Stimulated activated naive B cell treated with anti-CD40 and anti-IgM and Interleukin-4, amounts not matched to agents 10 μg/mL and 1 μg/mL and 100 μg/mL, for 72 hours (primary cell): ENCODE results near the gene MCF2L2.

ENCODE experiments used
- ATAC-seq, 2 donors: fragments of 150-1000 bp; cut with Tn5 transposase; replicated peaks; 2 replicates each; pipeline ENCODE4 v1.10.0; 2021; ENCODE audit warnings: moderate library complexity in 1 of 2
- DNase-seq: peaks from one replicate; pipeline ENCODE4 v3.0.0; 2021
- H3K27ac Mint-ChIP-seq: one replicate; pipeline ENCODE4 v1.8.0; 2022; ENCODE audit warnings: mild to moderate bottlenecking, mixed read lengths
- H3K27me3 Mint-ChIP-seq, 2 donors: one replicate each; pipeline ENCODE4 v1.8.0; 2022; ENCODE audit warnings: mixed read lengths in 2 of 2
- H3K36me3 Mint-ChIP-seq, 2 donors: one replicate each; pipeline ENCODE4 v1.8.0; 2022; ENCODE audit warnings: mixed read lengths in 2 of 2, mild to moderate bottlenecking in 1 of 2
- H3K4me1 Mint-ChIP-seq, 2 donors: one replicate each; pipeline ENCODE4 v1.8.0; 2022; ENCODE audit warnings: mixed read lengths in 2 of 2, mild to moderate bottlenecking in 1 of 2
- H3K4me3 Mint-ChIP-seq, 2 donors: one replicate each; pipeline ENCODE4 v1.8.0; 2022; ENCODE audit warnings: mild to moderate bottlenecking in 2 of 2, mixed read lengths in 2 of 2, moderate library complexity in 1 of 2
- H3K9me3 Mint-ChIP-seq, 2 donors: one replicate each; pipeline ENCODE4 v1.8.0; 2022; ENCODE audit warnings: mixed read lengths in 2 of 2, mild to moderate bottlenecking in 1 of 2

Gene MCF2L2

DNA sequence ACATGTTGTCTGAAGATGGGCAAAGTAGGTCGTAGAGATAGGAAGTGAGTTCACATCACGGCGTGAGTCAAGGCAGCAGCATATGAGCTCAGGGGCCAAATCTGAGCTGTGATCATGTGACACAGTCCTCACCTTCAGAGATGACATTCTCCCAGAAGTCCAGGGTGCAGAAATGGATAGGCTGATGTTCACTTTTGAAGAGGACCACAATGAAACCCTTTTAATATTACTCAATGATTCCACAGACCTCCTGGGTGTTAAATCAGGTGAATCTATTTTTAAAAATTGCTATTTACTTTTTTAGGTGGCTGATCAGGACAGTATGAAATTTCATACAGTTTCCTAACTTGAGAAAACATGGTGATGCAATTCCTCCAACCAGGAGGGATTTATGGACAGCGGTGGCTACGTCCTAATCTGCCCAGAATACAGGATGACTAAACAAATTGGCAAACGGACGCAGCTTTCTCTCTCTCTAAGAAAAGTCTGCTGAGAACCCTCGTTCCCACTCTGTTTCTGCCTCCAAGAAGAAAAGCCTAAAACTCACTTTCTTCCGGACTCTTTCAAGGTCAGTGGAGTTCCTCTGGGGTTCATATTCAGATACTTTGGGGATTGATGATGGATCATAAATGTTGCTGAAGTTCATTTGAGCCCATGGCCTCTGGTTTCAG lies 141.0 kb downstream of the MCF2L2 start:
- Mint-ChIP-seq H3K4me3 (no peak overlapping the region), H3K27me3 (peaks cover 0 to 5% of the 10 kb centered on the region in 2 donors), H3K4me1 (peaks cover 22 to 34% of the 10 kb centered on the region in 2 donors), H3K27ac (peak overlapping the region; percentile 31), H3K9me3 (no peaks in the 10 kb centered on the region), H3K36me3 (peaks cover 12 to 14% of the 10 kb centered on the region in 2 donors)
- ATAC-seq, result no peak
- DNase-seq, result no peak

DNA sequence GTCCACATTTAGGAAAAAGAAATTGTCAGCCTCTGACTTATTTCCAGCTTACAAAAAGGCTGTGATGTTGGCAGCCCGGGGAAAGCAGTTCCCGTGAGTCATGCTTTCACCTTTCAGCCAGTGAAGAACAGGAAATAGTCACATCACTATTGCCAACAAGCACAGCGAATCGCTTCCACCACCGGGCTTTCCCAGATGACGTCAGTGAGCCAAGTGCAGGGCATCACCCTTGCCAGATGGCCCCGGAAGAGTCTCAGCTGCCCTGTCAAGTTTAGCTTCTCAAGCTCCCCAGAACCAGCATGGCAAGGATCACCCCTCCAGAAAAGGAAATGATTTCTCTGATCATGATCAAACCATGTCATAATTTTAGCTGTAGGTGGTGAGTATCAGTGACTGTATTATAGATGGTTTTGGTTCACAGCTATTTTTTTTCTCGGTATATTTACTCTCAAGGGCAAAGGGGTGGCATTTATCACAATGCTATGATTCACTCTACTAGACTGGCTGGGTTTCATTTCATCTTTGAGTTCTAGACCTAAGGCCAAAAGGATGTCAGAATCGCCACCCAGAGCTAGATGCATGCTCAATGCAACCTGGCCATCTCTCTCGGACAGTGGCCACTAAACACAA lies 142.5 kb downstream of the MCF2L2 start:
- ATAC-seq, result peak; percentile 96 to 97
- Mint-ChIP-seq H3K27me3 (no peaks in the 10 kb centered on the region), H3K36me3 (peaks cover 7 to 10% of the 10 kb centered on the region in 2 donors), H3K9me3 (no peaks in the 10 kb centered on the region), H3K4me1 (peaks cover 22 to 34% of the 10 kb centered on the region in 2 donors), H3K4me3 (peak overlapping the region; percentile 75 to 82), H3K27ac (peak overlapping the region; percentile 97)
- peak; percentile 93 for DNase-seq

DNA sequence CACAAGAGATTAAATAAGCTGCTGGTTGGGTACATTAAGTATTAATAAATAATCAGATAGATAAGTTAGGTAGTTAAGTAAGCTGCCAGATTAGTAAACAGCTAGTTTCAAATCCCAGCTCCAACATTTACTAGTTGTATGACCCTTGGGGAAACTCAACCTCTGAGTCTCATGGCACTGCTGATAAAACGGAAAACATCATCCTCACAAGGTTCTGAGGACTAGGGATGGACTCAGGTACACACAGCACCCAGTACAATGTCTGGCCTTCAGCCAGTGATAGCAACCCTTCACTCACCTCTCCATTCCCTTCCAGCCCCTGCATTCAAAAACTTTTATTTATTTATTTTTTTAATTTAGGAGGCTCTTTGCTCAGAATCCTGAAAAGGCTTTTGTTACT lies 143.1 kb downstream of the MCF2L2 start:
- Mint-ChIP-seq H3K4me1 (peaks cover 22 to 33% of the 10 kb centered on the region in 2 donors), H3K36me3 (peaks cover 3 to 4% of the 10 kb centered on the region in 2 donors), H3K27ac (peak overlapping the region; percentile 97), H3K4me3 (peak overlapping the region; percentile 13 to 82), H3K9me3 (no peaks in the 10 kb centered on the region), H3K27me3 (no peaks in the 10 kb centered on the region)
- DNase-seq (no peak), ATAC-seq (no peak)

DNA sequence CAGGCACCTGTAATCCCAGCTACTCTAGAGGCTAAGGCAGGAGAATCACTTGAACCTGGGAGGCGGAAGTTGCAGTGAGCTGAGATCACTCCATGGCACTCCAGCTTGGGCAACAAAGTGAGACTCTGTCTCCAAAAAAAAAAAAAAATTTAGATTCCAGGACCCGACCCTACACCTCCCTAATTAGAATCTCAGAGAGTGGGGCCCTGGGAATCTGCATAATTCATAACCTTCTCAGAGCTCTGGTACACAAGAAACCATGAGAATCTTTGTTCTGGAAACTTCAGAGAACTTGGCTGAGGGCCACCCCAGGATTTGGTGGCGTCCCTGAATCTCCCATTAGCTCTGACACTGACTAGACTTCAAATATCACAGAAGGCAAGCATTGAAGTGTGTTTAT lies 143.8 kb downstream of the MCF2L2 start:
- DNase-seq (no peak), ATAC-seq (no peak)
- Mint-ChIP-seq H3K36me3 (peaks cover 0 to 3% of the 10 kb centered on the region in 2 donors), H3K9me3 (no peaks in the 10 kb centered on the region), H3K4me1 (peaks cover 22 to 29% of the 10 kb centered on the region in 2 donors), H3K27ac (no peak overlapping the region), H3K4me3 (no peak overlapping the region), H3K27me3 (no peaks in the 10 kb centered on the region)

DNA sequence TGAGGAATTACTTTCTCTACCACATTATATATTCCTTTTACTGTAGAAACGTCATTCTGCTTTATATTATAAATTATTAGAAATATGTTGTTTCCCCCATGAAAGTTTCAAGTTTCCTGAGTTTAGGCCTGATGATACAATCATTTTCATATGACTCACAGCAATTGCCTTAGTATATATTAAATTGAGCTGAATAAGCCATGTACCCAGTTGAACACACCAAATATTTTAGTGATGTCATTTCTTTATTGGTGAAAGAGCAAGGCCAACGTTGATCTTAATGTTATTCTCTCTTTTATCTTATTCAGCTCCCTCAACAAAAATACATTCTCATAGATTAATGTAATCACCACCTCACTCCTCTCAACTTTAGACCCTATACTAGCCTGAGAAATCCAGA lies 144.5 kb downstream of the MCF2L2 start:
- no peaks in the 10 kb centered on the region for H3K36me3 Mint-ChIP-seq
- H3K4me1 Mint-ChIP-seq, result peaks cover 20 to 29% of the 10 kb centered on the region in 2 donors
- H3K9me3 Mint-ChIP-seq, result no peaks in the 10 kb centered on the region
- H3K27me3 Mint-ChIP-seq, result no peaks in the 10 kb centered on the region
- ATAC-seq (no peak), DNase-seq (no peak)
- H3K4me3 Mint-ChIP-seq, result no peak overlapping the region
- no peak overlapping the region for H3K27ac Mint-ChIP-seq

GRCh38 chr3:183281126-183281797 lies 147.2 kb downstream of the MCF2L2 start:
- Mint-ChIP-seq H3K36me3 (peaks cover 0 to 3% of the 10 kb centered on the region in 2 donors), H3K4me3 (no peak overlapping the region), H3K9me3 (no peaks in the 10 kb centered on the region), H3K27ac (no peak overlapping the region), H3K4me1 (peaks cover 12 to 22% of the 10 kb centered on the region in 2 donors), H3K27me3 (no peaks in the 10 kb centered on the region)
- ATAC-seq (no peak), DNase-seq (no peak)

- Mint-ChIP-seq H3K27ac (no peak overlapping the region), H3K4me3 (no peak overlapping the region)
- ATAC-seq, result no peak
Measured at GRCh38 chr3:183279371-183279770, 149.0 kb downstream of the MCF2L2 start.

GRCh38 chr3:183278479-183279088 lies 149.8 kb downstream of the MCF2L2 start:
- Mint-ChIP-seq H3K4me3 (no peak overlapping the region), H3K4me1 (peaks cover 11% of the 10 kb centered on the region in 2 donors), H3K9me3 (no peaks in the 10 kb centered on the region), H3K36me3 (peaks cover 4 to 11% of the 10 kb centered on the region in 2 donors), H3K27me3 (no peaks in the 10 kb centered on the region), H3K27ac (no peak overlapping the region)
- DNase-seq (no peak), ATAC-seq (no peak)

More at GRCh38 chr3:183279371-183279770, 149.0 kb downstream of the MCF2L2 start:
- H3K4me1 Mint-ChIP-seq, result peaks cover 11 to 14% of the 10 kb centered on the region in 2 donors
- no peak for DNase-seq
- no peaks in the 10 kb centered on the region for H3K9me3 Mint-ChIP-seq
- no peaks in the 10 kb centered on the region for H3K27me3 Mint-ChIP-seq
- H3K36me3 Mint-ChIP-seq, result peaks cover 4 to 11% of the 10 kb centered on the region in 2 donors

DNA sequence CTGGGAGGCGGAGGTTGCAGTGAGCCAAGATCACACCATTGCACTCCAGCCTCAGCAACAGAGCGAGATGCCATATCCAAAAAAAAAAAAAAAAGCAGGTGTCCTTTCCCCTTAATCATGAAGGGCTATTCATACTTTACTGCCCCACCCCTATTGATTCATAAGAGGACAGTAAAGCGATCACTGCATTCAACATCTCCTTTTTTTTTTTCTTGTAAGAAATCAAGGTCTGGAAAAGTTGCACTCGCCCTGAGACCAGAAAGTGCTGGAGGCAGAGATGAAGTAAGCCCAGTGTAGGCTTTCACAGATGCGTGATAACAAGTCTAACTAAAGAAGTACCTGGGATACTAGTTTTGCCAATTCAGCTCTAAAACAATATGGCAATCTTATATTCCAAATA lies 151.2 kb downstream of the MCF2L2 start:
- ATAC-seq (no peak), DNase-seq (no peak)
- Mint-ChIP-seq H3K36me3 (peaks cover 8 to 11% of the 10 kb centered on the region in 2 donors), H3K4me1 (peaks cover 9 to 15% of the 10 kb centered on the region in 2 donors), H3K4me3 (no peak overlapping the region), H3K9me3 (no peaks in the 10 kb centered on the region), H3K27ac (no peak overlapping the region), H3K27me3 (no peaks in the 10 kb centered on the region)

- no peaks in the 10 kb centered on the region for H3K9me3 Mint-ChIP-seq
- no peak overlapping the region for H3K4me3 Mint-ChIP-seq
- H3K27ac Mint-ChIP-seq, result no peak overlapping the region
- DNase-seq, result no peak
- peaks cover 9 to 20% of the 10 kb centered on the region in 2 donors for H3K4me1 Mint-ChIP-seq
- H3K27me3 Mint-ChIP-seq, result no peaks in the 10 kb centered on the region
- ATAC-seq, result no peak
- peaks cover 11 to 15% of the 10 kb centered on the region in 2 donors for H3K36me3 Mint-ChIP-seq
Measured at GRCh38 chr3:183275937-183276336, 152.5 kb downstream of the MCF2L2 start.

- no peak for ATAC-seq
- Mint-ChIP-seq H3K27ac (no peak overlapping the region), H3K9me3 (no peaks in the 10 kb centered on the region), H3K36me3 (peaks cover 11 to 15% of the 10 kb centered on the region in 2 donors), H3K4me3 (no peak overlapping the region), H3K27me3 (no peaks in the 10 kb centered on the region), H3K4me1 (peaks cover 9 to 21% of the 10 kb centered on the region in 2 donors)
- DNase-seq, result no peak
Measured at GRCh38 chr3:183275418-183275817, 153.0 kb downstream of the MCF2L2 start.

- no peak for ATAC-seq
- H3K27me3 Mint-ChIP-seq, result no peaks in the 10 kb centered on the region
- H3K4me1 Mint-ChIP-seq, result peaks cover 9 to 21% of the 10 kb centered on the region in 2 donors
- H3K9me3 Mint-ChIP-seq, result no peaks in the 10 kb centered on the region
- no peak overlapping the region for H3K4me3 Mint-ChIP-seq
- peaks cover 16 to 20% of the 10 kb centered on the region in 2 donors for H3K36me3 Mint-ChIP-seq
- no peak overlapping the region for H3K27ac Mint-ChIP-seq
- DNase-seq, result no peak
Measured at GRCh38 chr3:183274609-183275008, 153.8 kb downstream of the MCF2L2 start.

DNA sequence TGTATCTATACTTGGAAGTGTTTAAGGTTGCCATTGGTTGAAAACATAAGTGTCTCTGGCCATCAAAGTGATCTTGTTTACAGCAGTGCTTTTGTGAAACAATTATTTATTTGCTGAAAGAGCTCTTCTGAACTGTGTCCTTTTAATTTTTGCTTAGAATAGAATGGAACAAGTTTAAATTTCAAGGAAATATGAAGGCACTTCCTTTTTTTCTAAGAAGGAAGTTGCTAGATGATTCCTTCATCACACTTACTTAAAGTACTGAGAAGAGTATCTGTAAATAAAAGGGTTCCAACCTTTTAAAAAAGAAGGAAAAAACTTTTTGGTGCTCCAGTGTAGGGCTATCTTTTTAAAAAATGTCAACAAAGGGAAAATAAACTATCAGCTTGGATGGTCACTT lies 155.6 kb downstream of the MCF2L2 start:
- H3K4me3 Mint-ChIP-seq, result no peak overlapping the region
- DNase-seq (no peak), ATAC-seq (no peak)
- peaks cover 0 to 4% of the 10 kb centered on the region in 2 donors for H3K27me3 Mint-ChIP-seq
- H3K36me3 Mint-ChIP-seq, result peaks cover 24 to 29% of the 10 kb centered on the region in 2 donors
- H3K9me3 Mint-ChIP-seq, result no peaks in the 10 kb centered on the region
- H3K27ac Mint-ChIP-seq, result no peak overlapping the region
- H3K4me1 Mint-ChIP-seq, result peaks cover 13 to 27% of the 10 kb centered on the region in 2 donors

DNA sequence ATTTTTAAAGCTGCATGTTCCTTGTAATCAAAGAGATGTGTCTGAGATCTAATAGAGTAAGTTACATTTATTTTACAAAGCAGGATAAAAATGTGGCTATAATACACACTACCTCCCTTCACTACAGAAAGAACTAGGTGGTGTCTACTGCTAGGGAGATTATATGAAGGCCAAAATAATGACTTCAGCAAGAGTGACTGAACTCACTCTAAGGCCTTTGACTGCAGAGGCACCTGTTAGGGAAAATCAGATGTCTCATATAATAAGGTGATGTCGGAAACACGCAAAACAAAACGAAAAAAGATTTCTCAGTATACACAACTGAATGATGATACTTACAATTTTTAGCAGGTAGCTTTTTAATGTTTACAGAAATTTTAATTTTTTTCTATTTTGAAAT lies 156.3 kb downstream of the MCF2L2 start:
- H3K9me3 Mint-ChIP-seq, result no peaks in the 10 kb centered on the region
- peaks cover 26 to 30% of the 10 kb centered on the region in 2 donors for H3K36me3 Mint-ChIP-seq
- H3K4me1 Mint-ChIP-seq, result peaks cover 15 to 30% of the 10 kb centered on the region in 2 donors
- DNase-seq (no peak), ATAC-seq (no peak)
- no peak overlapping the region for H3K27ac Mint-ChIP-seq
- H3K4me3 Mint-ChIP-seq, result no peak overlapping the region
- H3K27me3 Mint-ChIP-seq, result peaks cover 0 to 4% of the 10 kb centered on the region in 2 donors
